Endothelial cell of hepatic sinusoid (primary cell): ENCODE data around the gene ETV6.
"Not testable (repeated sequence)": the region's sequence is repeated elsewhere in the genome, so short reads cannot be mapped to it uniquely, and the experiment has no call there.

Experiments
- in situ Hi-C: cut with HindIII; loops from 2 replicates; pipeline ENCODE4 v1.10.0; 2017; ENCODE audit warnings: low sequenced_read_pairs

ETV6 gene

DNA sequence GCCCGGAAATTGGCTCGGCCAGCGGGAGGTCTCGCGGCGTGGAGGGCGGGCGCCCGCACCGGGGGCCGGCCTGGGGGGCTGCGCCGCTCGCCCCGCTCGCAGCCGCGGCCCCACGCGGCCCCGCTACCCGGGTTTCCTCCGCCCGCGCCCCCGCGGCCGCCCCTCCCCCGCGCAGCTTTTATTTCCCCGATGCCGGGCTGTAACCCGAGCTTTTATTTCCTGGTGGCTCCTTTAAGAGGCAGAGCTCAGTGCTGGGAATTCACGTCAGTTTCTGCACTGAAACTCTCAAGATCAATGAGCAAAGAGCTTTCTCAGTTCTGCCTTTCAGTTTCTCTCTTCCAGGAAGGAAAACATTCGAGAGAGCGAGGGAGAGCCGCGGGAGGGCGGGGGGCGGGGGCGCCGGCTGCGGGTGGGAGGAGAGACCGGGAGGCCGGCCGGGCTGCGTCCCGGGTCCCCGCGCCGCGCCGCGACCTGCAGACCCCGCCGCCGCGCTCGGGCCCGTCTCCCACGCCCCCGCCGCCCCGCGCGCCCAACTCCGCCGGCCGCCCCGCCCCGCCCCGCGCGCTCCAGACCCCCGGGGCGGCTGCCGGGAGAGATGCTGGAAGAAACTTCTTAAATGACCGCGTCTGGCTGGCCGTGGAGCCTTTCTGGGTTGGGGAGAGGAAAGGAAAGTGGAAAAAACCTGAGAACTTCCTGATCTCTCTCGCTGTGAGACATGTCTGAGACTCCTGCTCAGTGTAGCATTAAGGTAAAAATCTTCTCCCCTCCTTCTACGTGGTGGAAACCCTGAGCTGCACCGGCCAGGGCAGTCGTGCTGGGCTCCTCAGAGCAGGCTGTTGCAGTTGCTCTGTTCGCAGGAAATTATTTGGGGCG lies at the start of gene ETV6:
ETV6 (plus strand) TSS at position 262 of the 873 bp plus-strand sequence; CDS start at position 716, 454 bp downstream.
- in situ Hi-C loops = no loop called here

DNA sequence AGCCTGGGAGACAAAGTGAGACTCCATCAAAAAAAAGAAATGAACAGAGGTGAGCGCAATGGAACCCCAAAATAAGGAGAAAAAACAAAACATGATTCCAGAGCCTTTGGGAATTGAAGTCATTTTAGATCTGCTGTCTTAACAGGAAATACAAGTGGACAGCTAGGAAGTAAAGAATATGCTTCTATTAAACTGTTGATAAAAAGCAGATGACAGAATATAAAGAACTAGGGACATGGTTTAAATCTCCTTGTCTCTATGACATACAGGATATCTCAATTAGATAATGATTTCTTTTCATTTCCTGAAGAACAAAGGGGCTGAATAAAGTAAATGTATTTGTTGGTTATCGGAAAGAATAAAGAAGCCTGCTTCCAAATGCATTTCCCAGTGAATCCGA lies 49.3 kb upstream of the ETV6 start:
- in situ Hi-C loops = no loop called here

DNA sequence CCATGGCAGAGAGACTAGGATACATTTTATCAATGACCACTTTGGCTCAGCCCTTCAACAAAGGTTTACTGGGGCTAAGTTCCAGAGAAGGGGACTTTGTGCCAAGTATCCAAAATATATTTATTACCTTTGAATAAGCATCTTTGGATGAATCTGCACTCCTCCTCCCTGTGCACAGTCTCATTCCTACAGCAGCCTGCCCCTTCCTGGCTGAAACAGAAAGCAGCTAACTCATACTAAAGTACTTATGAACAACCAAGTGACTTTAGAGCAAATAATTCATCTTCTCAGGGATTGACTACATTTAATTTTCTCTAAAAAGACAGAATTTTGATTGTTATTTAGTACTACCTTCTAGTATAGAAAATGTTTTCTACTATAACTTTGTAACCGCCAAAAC lies 47.8 kb upstream of the ETV6 start:
- in situ Hi-C loops = no loop called here

DNA sequence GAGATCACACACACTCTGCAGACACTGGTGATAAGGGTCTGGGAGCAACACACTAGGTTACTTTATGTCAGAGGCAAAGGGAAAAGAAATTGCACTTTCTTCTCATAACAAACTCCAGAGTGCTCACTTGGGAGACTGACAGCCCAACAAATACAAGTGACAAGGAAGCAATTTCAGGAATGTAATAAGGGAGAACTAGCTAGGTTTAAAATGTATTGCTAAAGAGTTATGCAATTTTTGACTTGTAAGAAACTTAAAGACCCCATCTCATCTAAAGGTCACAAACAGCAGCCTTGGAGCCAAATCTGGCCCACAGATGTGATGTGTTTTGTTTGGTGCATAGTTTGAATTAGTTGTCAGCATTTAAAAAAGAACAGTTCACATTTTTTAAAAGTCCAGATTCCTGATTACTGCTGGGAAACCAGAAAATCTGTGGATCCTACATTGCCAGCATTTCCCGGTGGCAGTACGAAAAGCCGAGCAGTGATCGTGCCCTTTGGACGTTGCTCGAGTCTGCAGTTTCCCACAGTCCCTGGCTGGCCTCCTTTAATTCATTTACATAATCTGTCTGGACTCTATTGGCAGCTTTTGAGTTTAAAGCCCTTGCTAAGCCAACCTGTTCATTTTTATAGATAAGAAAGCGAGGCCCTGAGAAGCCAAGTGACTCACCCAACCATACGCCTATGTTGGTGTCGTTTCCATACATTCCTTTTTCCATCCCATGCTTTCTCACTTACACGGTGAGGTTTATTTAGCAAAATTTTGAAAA lies 42.0 kb upstream of the ETV6 start:
- in situ Hi-C loops = no loop called here

DNA sequence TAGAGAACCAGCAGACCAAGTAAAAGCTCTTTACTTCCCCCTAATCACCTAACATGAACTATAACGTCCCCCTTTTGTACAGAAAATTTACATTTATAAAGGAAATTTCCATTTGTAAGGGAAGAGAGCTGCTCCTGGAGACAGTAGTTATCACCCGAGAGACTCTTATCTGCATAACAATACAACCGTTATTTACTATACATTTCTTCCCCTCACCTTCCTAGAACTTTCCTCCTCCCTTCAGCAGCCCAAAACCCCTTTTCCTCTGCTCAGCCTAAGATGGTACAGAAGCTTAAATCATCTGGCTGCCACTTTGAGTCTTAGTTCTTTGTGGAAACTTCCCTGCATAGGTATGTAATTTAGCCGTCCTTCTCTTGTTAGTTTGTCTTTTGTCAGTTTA lies 40.4 kb upstream of the ETV6 start:
- in situ Hi-C loops = no loop called here

DNA sequence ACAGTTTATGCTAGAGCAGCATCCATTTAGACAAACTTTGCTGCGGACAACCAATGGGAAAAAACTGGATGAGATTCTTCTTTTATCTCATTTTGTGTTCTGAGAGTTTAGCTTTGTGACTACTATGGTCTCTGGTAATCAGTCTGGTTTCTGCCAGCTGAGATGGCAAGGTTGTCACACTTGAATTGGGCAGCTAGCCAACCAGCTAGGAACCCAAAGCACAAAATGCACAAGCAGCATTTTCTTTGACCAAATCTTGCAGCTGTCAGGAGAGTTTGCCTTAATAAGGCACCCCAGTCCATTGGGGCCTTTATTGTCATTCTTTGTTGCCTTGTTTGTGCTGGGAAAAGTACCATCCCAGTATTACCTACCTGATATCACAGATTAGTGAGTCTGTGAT lies 34.0 kb upstream of the ETV6 start:
- in situ Hi-C loops = no loop called here

DNA sequence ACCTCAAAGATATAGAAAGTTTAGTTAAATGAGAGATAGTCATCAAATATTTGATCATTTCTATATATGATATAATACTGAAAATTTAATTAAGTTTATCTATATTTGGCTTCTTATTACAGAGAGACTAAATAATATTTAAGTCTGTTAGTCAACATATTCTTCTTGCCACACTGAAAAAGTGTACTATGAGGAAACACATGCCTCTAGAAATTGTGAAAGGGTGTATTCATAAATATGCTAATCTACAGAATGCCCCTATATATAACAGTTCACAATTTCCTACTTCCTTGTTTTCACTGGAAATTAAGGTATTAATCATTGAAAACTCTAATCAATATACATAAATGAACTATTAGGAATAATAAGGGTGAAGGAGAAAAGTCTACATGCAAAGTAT lies 31.4 kb upstream of the ETV6 start:
- in situ Hi-C loops = no loop called here

DNA sequence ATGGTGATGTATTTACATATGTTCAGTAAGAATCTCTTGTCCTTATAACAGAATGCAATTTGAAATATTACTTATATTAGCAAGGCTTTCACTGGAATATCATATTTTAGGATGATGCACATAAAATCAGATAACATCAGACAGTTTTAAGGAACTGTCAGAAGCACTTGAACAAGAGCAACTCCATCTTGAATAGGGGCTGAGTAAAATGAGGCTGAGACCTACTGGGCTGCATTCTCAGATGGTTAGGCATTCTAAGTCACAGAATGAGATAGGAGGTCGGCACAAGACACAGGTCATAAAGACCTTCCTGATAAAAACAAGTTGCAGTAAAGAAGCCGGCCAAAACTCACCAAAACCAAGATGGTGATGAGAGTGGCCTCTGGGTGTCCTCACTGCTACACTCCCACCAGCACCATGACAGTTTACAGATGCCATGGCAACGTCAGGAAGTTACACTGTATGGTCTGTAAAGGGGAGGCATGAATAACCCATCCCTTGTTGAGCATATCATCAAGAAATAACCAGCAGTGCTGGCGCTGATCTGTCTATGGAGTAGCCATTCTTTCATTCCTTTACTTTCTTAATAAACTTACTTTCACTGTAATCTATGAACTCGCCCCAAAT lies 27.6 kb upstream of the ETV6 start:
- in situ Hi-C loops = no loop called here

DNA sequence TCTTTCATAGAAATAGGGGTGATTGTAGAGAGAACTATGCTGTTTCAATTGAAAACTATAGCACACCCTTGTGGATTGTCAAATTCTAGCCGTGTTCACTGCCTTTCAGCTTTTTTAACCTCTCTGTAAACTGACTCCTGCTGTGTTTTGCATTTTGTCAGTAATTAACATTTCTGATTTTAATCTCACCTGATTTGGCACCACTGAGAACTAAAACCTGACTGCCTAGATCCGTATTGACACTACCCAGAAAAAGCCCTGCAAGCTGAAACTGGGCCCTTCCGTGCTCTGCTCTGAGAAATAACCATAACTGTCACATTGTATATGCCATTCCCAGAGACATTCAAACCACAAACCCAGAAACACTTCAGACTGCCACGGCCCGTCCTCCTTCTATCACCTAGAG lies 26.6 kb upstream of the ETV6 start:
- in situ Hi-C loops = no loop called here

DNA sequence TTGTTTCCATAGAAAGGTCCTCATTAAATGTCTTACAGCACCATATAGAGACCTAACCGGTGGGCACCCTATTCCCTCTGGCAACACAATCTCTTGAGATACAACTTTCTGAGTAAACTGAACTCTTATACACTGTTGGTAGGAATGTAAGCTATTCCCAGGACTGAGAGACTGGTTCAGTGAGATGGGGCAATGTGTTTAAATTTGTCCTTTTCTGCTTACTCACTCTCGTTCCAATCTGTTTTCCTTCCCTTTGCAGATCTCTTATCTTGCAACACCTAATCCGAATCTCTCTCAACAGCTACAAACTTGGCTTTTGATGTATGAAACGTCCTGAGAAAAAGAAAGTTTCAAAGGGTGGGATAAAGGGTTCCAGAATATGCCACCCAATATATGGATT lies 26.1 kb upstream of the ETV6 start:
- in situ Hi-C loops = no loop called here

DNA sequence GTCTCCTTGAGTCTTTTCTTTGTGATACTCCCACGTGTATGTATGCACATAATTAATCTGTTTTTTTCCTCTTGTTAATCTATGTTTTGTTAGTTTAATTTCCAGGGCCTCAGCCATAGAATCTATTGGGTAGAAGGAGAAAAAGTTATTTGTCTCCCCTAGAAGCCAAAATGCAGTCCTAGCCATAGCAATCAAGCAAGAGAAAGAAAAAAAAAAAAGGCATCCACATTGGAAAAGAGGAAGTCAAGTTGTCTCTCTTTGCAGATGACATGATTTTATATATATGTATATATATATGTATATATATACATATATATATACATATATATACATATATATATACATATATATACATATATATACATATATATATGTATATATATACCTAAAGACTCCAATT lies 25.4 kb upstream of the ETV6 start:
- in situ Hi-C loops = no loop called here

DNA sequence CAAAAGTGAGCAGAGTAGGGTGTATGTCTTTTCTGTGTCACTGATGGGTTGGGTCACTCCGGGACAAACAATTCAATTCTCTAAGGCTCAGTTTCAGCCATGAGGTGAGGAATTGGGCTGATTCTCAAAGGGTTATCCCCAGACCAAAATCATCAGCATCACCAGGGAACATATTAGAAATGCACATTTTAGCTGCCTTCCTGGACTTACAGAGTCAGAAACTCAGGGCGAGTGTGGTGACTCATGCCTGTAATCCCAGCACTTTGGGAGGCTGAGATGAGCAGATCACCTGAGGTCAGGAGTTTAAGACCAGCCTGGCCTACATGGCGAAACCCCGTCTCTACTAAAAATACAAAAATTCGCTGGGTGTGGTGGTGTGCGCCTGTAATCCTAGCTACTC lies 21.8 kb upstream of the ETV6 start:
- in situ Hi-C loops = not testable (repeated sequence)

DNA sequence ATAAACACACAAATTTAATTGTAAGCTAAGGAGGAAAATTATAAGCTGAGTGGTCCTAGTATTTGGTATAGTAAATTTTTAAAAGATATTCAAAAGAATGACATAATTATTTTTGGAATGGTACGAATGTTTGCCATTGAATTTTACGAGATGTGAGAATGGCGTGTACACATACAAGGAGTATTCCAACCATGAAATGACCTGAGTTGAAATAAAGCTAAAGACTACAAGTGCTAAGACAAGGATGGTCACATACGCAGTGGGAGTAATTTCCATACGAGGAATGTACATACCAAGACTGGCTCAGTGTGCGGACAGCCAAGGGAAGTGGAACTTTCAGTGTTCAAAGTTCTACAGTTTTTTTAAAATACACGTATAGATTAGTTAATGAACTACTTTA lies 21.1 kb upstream of the ETV6 start:
- in situ Hi-C loops = no loop called here

DNA sequence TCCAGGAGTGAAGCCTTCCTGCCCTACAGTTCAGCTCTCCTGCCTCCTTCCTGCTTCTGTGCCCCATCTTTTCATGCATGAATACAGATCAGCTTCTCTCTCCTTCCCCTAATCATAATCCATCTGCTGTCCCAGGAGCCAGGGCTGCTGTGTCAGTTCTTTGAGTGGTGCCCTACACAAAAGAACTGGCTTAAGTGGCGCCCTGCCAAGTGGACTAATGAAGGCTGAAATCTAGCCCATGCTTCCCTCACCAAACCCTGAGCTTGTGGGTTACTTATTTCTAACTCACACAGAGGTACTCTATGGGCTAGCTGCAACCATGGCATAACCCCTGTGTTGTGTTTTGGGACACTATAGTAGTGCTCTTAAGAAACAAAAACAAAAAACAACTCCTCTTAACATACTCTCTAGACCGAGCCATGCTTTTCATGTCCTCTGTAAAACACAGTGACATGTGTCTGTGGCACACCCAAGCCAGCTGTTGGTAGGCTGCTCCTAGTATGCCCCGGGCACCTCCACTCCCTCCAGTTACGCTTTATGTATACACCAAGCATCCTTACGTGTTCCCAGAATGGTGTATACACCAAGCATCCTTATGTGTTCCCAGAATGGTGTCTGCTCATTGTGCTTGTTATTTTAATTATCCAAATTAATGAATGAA lies 19.3 kb upstream of the ETV6 start:
- in situ Hi-C loops = no loop called here

DNA sequence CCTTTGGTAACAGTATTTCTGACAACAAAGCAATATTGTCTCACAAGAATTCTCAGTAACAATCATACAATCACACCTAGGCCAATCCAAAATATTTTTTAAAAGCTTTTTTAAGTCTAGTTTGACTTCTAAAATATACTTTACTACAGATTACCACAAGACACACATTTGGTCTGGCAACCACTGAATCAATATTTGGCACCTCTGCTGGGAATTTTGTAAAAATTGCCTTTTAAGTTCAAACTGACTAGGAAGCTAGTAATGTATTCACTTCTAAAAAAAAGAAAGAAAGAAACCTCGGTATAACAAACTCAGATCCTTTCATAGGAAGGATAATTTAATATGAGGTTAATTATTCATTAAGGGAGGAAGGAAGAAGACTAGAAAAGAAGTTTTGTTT lies 18.2 kb upstream of the ETV6 start:
- in situ Hi-C loops = no loop called here

DNA sequence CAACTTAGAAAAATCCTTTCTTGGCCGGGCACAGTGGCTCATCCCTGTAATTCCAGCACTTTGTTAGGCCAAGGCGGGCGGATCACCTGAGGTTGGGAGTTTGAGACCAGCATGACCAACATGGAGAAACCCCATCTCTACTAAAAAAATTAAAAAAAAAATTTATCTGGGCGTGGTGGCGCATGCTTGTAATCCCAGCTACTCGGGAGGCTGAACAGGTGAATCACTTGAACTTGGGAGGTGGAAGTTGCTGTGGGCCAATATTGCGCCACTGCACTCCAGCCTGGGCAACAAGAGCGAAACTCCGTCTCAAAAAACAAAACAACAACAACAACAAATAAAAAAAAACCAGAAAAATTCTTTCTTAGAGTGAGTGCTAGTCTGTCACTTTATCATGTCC lies 17.6 kb upstream of the ETV6 start:
- in situ Hi-C loops = not testable (repeated sequence)

DNA sequence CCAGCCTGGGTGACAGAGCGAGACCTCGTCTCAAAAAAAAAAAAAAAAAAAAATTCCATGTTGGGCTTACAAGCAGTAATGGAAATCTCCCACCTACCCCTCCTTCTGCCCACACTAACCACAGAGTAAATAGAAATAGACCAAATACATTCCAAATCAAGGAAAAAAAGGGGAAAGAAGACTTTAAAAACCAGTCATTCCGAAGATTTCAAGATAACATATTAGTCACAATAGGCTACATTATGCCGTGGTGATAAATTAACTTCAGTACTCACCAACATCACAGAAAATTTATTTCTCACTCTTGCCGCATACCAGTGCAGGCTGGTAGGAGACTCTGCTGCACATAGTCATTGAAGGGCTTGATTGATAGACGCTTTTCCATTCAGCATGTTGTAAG lies 15.5 kb upstream of the ETV6 start:
- in situ Hi-C loops = no loop called here

DNA sequence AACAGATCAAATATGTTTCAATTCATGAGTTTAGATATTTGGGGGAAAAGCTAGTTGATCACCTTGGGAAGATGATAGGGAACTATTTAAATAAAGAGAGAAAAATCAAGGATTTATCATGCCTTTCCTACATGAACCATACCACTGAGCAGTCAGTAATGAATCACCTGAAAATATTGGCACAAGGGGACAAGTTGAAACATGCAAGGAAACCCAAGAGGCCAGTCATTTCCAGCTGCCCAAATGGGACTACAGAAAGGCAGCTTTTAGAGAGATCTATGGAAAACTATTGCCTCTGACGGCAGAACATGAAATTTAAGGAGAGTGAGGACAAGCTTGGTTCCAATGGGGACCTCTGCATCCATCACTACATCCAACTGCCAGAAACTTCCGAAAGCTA lies 14.1 kb upstream of the ETV6 start:
- in situ Hi-C loops = no loop called here

DNA sequence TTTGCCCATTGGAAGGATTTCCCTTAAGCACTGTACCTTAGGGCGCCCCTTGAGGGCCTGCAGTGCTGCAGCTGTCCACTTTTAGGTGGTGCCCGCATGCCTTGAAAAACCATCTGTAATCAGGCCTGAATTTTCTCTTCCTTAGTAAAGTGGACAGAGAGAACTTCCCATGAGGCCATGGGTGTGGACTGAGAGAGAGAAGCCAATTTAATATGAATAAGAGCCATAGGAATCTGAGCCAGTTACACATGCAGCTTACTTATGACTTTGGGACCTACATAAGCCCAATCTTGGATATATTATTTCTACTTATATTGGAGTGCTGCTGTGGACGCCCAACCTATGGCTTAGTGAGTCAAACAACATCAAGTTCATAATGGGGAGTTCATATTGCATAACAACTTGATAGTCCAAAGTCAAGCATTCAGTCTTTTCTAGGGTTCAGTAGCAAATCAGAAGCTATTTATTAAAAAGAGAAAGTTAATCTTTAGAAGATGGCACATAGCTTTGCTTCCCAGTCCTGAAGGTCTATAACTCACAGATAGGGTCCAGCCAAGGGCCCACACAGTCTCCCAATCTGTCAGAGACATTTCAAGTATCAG lies 11.1 kb upstream of the ETV6 start:
- in situ Hi-C loops = no loop called here

DNA sequence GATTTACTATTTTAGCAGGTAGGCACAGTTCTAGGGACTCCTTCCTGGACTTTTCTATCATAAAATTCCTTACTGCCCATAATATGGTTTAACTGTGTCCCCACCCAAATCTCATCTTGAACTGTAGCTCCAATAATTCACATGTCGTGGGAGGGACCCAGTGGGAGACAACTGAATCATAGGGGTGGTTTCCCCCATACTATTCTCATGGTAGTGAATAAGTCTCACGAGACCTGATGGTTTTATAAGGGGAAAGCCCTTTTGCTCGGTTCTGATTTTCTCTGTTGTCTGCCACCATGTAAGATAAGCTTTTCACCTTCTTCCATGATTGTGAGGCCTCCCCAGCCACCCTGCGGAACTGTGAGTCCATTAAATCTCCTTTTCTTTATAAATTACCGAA lies 10.0 kb upstream of the ETV6 start:
- in situ Hi-C loops = no loop called here

DNA sequence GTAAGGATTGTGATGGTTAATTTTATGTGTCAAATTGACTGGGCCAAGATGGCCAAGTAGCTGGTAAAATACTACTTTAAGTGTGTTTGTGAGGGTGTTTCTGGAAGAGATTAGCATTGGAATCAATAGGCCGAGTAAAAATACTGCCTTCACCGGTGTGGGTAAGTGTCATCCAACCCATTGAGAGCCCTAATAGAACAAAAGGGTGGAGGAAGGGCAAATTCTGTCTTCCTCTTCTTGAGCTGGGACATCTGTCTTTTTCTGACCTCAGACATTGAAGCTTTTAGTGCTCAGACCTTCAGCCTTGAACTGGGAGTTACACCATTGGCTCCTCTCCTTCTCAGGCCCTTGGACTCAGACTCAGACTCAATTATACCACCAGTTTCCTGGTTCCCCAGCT lies 8.0 kb upstream of the ETV6 start:
- in situ Hi-C loops = loop anchor here (5.0 kb wide), 1 partner anchor 54 kb away; no protein-coding TSS in a partner anchor
